ENCODE measurements around the gene DTX1. TPM values are rescaled to one million over a fixed set of nuclear protein-coding genes. Genes with fewer than 3 reads are reported as not detected.

Gene DTX1
- total RNA-seq, 1 experiment from 2014 or later: 3.0 TPM

DNA sequence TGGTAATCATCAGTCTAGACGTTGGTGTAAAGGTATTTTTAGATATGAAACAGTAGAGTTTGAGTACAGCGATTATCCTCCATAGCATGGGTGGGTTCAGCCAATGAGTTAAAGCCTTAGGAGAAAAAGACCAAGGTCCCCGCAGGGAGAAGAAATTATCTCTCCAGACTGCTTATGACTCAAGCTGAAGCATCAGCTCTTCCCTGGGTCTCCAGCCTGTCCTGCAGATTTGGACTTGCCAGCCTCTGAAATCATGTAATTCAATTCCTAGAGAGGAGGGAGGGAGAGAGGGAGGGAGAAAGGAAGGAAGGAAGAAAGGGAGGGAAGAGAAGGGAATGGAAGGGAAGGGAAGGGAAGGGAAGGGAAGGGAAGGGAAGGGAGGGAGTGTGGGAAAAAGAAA lies 12.0 kb upstream of the DTX1 start:
- Mint-ChIP-seq H3K27ac (no peak overlapping the region), H3K36me3 (ENCODE audit: insufficient read depth in 1 of 3, low read depth in 3 of 3) (no peaks in the 10 kb centered on the region), H3K4me3 (no peak overlapping the region), H3K9me3 (no peaks in the 10 kb centered on the region), H3K4me1 (peaks cover 6% of the 10 kb centered on the region in 2 experiments), H3K27me3 (ENCODE audit: low read depth) (peaks cover 41% of the 10 kb centered on the region)
- H3K4me2 ChIP-seq (ENCODE audit: insufficient read depth, insufficient read length, low read length): no peak overlapping the region
- no peak overlapping the region for H3T11ph ChIP-seq (ENCODE audit: low read length)
- H4K8ac ChIP-seq (replicated peaks; ENCODE audit: insufficient read length, low read depth, low read length): no peak overlapping the region
- no peaks in the 10 kb centered on the region for H3K23me2 ChIP-seq (ENCODE audit: insufficient read length, low read depth, low read length, poor library complexity, severe bottlenecking)
- no peak overlapping the region for H3K18ac ChIP-seq (ENCODE audit: insufficient read length, low read depth, low read length)
- no peaks in the 10 kb centered on the region for H3K79me2 ChIP-seq (ENCODE audit: insufficient read depth, low read length)
- H3K27ac ChIP-seq (ENCODE audit: insufficient read length, low read depth, low read length): no peak overlapping the region
- H4K20me1 ChIP-seq (ENCODE audit: control insufficient read depth, insufficient read depth, insufficient read length): no peaks in the 10 kb centered on the region
- no peak overlapping the region for H3K14ac ChIP-seq (ENCODE audit: insufficient read depth, low read length)
- H2BK20ac ChIP-seq (ENCODE audit: low read depth, low read length, poor library complexity, severe bottlenecking): no peak overlapping the region
- no peak overlapping the region for H3K23ac ChIP-seq (ENCODE audit: insufficient read length, low read depth, low read length)
- no peaks in the 10 kb centered on the region; the same call in 1 of the 2 replicates for H3K27me3 ChIP-seq (ENCODE audit: insufficient read depth, low read length)
- H3K9me3 ChIP-seq (ENCODE audit: control insufficient read depth, low read depth, low read length): no peaks in the 10 kb centered on the region
- no peak overlapping the region for H3K9ac ChIP-seq (ENCODE audit: extremely low read depth, insufficient read length, low read length)
- H2BK12ac ChIP-seq (ENCODE audit: insufficient read length, low read depth, low read length): no peak overlapping the region
- DNase-seq: no peak
- no CpG with 5 or more reads among the region's 3 CpGs for WGBS (ENCODE audit: extremely low coverage, insufficient read length, low lambda C conversion rate)
- no peak overlapping the region for H2BK15ac ChIP-seq (ENCODE audit: low read depth, low read length)
- H3K56ac ChIP-seq (ENCODE audit: insufficient read length, low read depth, low read length): no peak overlapping the region
- no peak overlapping the region for H4K5ac ChIP-seq (ENCODE audit: insufficient read length, low read depth, low read length)
- TF ChIP-seq, protein P1, sequence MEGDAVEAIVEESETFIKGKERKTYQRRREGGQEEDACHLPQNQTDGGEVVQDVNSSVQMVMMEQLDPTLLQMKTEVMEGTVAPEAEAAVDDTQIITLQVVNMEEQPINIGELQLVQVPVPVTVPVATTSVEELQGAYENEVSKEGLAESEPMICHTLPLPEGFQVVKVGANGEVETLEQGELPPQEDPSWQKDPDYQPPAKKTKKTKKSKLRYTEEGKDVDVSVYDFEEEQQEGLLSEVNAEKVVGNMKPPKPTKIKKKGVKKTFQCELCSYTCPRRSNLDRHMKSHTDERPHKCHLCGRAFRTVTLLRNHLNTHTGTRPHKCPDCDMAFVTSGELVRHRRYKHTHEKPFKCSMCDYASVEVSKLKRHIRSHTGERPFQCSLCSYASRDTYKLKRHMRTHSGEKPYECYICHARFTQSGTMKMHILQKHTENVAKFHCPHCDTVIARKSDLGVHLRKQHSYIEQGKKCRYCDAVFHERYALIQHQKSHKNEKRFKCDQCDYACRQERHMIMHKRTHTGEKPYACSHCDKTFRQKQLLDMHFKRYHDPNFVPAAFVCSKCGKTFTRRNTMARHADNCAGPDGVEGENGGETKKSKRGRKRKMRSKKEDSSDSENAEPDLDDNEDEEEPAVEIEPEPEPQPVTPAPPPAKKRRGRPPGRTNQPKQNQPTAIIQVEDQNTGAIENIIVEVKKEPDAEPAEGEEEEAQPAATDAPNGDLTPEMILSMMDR (conservative IDR thresholded peaks at IDR 0.05): no peak
- no peak overlapping the region for H2AK5ac ChIP-seq (ENCODE audit: insufficient read length, low read length)
- no peak overlapping the region for H2AFZ ChIP-seq (ENCODE audit: low read length)
- no peak overlapping the region for H2BK5ac ChIP-seq (ENCODE audit: insufficient read length, low read length)
- H3K79me1 ChIP-seq (ENCODE audit: insufficient read depth, low read depth, low read length, poor library complexity, severe bottlenecking): no peaks in the 10 kb centered on the region
- no peaks in the 10 kb centered on the region for H3K4me1 ChIP-seq (ENCODE audit: insufficient read depth, low read length)
- no peak overlapping the region for H3K4ac ChIP-seq (ENCODE audit: low read depth, low read length)
- H4K91ac ChIP-seq (ENCODE audit: insufficient read length, low read depth, low read length): no peak overlapping the region
- H2BK120ac ChIP-seq (ENCODE audit: low read depth, low read length, poor library complexity, severe bottlenecking): no peak overlapping the region

Measured in H9 (cell line).